Peyer's patch (tissue), 4 donors: Measurements from ENCODE around the gene RTP5.

Experiments used
- CTCF ChIP-seq, 6 experiments: fragments of 450-650 bp in 4 of 6; fragments of 200-600 bp in 2 of 6; sonication (generic) in 1 of 6; IDR thresholded peaks; one replicate each; pipeline ENCODE4 v1.5.1; 2017 to 2019; ENCODE audit warnings: antibody characterized with exemption in 6 of 6, mild to moderate bottlenecking in 3 of 6, moderate library complexity in 1 of 6
- POLR2A ChIP-seq, 2 donors: fragments of 450-650 bp; IDR thresholded peaks; one replicate each; pipeline ENCODE4 v1.5.1; 2017; ENCODE audit warnings: antibody characterized with exemption in 2 of 2, mild to moderate bottlenecking in 2 of 2, moderate library complexity in 2 of 2

- TF ChIP-seq CTCF (IDR thresholded peaks at IDR 0.05) (no peak), POLR2A (IDR thresholded peaks at IDR 0.05) (no peak)
These were observed 7.1 kb downstream of the RTP5 start for GRCh38 chr2:241876528-241877196.
